HG02884 (cell line): ENCODE results near the gene ERICH6B.

ENCODE experiments used
- ATAC-seq: cut with Tn5 transposase; IDR thresholded peaks from one replicate; pipeline ENCODE4 v1.9.1; 2021; ENCODE audit warnings: mild to moderate bottlenecking, moderate library complexity; ENCODE audit not compliant: unreplicated experiment

The ERICH6B gene

DNA sequence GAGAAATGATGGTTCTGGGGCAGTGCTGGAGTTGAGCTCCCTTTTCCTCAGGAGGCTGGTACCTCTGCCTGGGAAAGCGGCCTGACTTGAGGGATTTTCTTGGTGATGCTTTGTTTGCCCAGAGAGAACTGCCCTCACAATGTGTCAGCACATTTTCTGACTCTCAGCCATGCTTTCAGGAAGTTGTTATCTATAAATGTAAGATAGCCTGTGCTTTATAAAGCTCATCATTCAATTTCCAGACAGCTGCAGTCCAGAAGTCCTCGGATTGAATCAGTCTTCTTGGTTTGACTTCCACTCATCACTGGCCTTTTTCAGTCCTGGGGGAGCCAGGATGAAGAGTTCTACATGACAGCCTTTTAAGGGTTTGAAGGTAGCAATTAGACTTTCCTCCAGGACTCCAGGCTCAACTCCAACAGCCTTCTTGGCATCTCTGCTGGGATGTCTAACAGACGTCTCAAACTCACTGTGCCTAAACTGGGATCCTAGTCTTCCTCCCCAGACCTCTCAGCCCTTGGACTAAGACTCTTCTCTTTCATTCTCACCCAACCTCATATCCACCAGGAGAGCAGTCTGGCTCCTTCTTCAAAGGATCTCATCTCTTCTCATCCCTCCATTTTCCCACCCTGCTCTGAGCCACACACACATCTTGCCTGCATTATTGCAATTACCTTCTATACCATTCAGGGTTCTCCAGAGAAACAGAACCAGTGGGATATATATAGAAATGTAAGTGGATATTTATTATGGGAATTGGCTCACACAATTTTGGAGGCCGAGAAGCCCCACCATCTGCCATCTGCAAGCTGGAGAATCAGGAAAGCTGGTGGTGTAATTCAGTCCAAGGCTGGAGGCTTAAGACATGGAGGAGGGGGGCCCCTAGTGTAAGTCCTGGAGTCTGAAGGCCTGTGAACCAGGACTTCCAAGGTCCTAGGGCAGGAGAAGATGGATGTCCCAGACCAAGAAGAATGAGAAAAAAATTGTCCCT lies 13.1 kb downstream of the ERICH6B start:
- ATAC-seq, result no peak

DNA sequence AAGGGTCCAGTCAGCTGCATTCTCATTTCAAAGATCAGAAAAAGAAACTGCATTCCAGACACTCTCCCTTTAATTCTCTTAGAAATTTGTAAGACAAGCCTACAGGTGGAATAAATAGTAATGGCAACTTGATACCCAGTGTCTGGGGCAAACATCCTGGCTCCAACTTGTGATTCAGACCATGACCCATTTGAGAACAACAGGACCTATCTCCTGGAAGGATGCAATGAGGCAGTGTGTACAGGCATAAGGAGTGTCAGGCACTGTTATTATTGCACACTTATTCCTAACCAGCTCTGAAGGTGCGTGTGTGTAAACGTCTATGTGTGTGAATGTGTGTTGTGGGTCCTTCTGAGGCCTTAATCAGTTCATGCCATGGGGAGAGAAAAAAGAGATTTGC lies 13.9 kb downstream of the ERICH6B start:
- no peak for ATAC-seq

GRCh38 chr13:45598597-45598996 lies 16.9 kb downstream of the ERICH6B start:
- ATAC-seq, result no peak

DNA sequence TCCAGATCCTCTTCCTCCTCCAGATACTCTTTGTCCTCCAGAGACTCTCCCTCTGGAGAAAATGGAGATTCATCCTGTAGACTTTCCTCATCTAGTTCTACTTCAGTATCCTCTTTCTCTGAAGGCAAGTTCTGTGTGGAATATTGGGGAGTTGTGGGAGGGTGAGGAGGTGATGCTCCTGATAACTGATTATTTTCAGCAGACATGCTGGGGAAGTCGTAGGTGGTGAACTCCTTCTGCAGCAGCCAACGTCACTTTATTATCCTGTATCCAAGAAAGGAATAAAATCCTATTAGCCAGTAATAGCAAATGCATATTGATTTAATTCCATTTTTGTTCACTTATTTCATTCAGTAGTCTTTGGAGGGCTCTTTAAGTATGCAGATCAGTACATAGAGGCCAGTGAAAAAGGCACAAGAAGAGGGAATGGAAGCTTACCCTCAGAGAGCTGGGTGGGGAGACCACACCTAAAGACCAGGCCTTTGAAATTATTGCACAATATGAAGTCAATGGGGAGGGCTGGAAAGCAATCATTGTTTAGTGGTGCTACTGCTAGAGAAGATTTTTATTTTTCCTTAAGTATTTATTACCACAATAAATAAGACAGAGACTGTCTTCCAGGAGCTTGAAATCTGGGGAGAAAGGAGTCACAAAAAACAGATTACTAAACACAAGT lies 18.6 kb downstream of the ERICH6B start:
- ATAC-seq, result no peak

DNA sequence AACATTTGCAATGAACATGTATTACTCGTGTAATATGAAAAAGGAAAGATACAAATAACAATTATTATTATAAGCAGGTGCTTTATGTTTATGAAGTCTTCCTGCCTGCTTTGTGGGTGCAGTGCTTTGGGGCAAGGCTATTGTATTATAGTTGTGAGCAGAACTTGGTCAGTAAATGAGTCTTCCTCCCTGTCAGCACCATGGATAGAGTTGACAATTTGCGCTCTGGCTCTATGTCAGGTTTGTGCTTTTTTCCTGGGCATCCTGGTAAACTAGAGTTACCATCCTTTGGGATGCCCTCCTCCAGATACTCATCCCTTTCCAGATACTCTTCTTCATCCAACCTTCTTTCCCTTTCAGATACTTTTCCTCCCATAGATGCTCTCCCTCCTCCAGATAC lies 19.6 kb downstream of the ERICH6B start:
- no peak for ATAC-seq

DNA sequence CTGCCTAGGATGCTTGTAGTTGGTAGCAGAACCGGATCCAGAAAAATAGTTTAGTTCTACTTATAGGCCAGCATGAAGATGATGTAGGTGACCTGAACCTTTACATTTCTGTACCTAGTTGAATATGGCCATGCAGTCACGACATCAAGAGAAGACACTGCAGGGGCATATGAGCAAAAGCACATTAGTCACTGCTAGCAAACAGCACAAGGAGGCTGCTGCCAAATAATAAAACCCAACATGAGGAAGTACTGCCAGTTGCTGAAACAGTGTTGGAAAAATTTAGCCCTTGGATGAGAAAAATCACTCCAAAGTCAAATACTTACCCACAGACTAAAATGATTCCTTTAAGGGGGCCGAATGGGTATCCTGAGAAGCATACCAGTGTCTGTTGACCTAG lies 20.8 kb downstream of the ERICH6B start:
- ATAC-seq, result no peak

GRCh38 chr13:45594227-45594626 lies 21.3 kb downstream of the ERICH6B start:
- ATAC-seq, result no peak

DNA sequence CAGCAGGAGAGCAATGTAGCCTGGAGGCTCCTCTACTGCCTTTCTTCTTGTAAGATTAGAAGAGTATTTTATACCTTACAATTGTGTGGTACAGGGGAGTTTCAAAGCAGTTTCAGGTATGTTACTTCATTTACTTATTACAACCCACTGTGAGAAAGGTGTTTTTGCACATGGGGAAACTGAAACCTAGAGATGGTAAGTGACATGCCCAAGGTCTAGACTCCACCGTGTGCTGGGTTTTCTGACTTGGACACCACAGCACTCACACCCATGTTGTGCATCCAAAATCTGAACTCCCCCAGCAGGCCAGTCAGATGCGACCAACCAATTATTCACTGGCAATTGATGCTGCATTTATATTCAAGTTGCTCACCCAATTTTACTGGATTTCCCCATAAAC lies 22.8 kb downstream of the ERICH6B start:
- peak; percentile 76 for ATAC-seq

- ATAC-seq, result no peak
These were observed 25.5 kb downstream of the ERICH6B start for GRCh38 chr13:45590066-45590465.

DNA sequence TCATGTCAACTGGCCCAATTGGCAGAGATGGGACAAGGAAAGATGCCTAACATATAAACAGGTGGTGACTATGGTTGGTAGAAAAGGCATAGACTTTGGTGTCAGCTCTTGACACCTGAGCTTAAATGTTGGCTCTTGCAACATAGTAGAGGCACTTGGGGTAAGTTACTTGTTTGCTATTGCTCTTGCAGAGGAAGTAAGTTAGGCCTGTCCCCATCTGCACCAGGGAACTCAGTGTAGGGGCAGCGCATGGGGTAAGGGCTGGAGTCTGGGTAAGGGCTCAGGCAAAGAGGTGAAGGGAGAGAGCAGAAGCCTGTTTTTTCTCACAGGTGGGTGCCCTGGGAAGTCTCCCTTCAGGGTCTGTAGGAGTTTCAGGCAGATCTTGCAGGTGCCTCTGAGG lies 27.6 kb downstream of the ERICH6B start:
- no peak for ATAC-seq

DNA sequence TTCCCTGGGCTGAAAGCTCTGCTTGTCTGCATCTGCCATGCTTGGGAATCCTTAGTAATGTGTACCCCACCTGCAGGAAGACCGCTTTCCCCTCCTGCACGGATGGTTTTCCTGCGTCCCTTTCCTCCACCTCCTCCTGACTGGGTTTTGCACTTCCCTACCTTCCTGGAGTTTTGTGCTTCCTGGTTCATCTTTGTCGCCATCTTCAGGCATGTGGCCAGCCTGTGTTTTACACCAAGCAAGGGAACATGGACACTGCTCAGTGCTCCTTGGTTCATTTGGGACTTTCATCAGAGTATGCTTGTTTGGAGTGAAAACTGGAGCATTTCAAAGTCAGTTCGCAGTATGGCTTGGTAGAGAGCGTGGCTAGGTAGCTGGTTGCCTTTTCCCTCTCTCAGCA lies 30.7 kb downstream of the ERICH6B start:
- ATAC-seq, result no peak

DNA sequence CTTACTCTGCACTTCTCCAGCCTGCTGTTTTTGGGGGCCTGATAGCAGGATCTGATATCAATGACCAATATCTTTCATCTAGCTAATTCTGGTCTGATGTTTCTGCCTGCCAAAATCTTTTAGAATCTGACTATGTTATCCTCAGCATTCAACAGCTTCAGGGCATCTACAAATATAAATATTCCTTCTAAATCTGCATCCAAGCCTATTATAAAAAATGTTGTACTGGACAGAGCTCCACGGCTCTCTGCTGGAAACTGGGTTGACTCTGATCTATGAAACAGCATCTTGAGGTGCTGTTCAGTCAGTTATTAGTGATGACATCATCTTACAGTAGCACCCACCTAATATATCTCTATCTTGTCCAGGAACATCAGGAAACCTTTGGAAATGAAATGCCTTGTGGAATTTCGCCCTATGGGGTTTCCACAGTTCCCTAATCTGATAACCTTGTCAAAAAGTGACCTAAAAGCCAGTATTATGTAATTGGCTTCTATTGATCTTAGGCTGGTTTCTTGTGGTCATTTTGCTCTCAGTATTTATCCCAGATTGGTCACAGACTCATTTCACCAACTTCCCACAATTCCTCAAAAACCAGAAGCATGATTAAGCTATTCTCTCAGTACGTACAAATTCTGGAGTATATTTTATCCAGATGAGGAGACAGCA lies 33.0 kb downstream of the ERICH6B start:
- ATAC-seq, result no peak

- no peak for ATAC-seq
These were observed 39.1 kb downstream of the ERICH6B start for GRCh38 chr13:45576466-45576865.

DNA sequence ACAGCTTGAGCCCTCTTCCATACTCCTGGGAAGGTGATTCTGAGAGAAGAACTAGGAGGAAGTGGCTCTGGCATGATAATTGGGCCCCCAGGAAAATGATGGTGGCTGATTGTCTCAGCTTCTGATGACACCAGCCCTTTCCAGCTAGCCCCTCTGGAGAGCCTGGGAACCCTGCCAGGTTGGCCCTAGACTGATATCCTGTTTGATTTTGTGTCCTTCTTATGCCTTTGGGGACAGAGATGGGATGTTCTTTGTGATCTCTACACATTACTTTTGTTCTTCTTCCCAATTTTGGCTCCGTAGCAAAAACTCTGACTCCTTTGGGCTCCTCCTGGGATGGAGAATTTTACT lies 39.7 kb downstream of the ERICH6B start:
- no peak for ATAC-seq

DNA sequence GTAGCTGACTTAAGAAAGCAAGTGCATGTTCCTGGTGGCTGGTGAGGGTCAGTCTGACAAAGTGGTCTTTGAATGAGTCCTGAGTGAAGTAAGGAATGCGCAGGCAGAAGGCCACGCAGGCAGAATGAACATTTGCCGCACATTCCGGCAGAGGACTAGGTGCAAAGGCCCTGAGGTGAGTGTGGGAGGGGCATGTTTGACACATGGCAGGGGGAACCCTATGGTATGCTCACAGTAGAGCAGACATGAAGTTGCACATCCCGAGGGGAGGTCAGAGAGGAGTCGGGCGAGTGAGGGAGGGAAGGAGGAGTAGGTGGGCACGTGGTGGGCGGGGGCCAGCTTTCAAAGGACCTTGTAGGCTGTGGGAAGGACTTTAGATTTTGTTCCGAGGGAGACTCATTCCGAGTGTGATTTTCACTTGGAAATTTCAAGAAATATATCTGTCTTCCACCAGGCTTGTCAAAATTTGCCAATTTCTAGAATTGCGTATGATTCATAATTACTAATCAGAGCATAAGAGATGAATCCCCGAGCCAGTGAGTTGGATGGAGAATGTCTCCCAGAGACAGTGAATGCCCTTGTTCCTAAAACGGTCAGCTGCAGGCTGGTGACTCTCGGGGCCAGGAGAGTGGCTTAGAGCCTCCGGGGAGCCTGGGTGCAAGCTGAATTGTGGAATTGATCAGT lies 40.3 kb downstream of the ERICH6B start:
- ATAC-seq, result no peak

DNA sequence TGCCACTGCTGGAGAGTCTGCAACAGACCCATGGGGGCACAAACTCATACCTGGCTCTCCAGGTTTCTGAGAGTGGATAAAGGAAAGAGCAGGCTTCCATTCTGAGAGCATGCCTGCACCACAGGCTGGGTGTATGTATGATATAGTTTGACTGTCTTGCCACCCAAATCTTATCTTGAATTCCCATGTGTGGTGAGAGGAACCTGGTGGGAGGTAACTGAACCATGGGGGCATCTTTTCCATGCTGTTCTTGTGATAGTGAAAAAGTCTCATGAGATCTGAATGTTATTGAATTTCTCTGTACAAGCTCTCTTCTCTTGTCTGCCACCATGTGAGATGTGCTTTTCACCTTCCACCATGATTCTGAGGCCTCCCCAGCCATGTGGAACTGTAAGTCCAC lies 50.2 kb downstream of the ERICH6B start:
- no peak for ATAC-seq

DNA sequence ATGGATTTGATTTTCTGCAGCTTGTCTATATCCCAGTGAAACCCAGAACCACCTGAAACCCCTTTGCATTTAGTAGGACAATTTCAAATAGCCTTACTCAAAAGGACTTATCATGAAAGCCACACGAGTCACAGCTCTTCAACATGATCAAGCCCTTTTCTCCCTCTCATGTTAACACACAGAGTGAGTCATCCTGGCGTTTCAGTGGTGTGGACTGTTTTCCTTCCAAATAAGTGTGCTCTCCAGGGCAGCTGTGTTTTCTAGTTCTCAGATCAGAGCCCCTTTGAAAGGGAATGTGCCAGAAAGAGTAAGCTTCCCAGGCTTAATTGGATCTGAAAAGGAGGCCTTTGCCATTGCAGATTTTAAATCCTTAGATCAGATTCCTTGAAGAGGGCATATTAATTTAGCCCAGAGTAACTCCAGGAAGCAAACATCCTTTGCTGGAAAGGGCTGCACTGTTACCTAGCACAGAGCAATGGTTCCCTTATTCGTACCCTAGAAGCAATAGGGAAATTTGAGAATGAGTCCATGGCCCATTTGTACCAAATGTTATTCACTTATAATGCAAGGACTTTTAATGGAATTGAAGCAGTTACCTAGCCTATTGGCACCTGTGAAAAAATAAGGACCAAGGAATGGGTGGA lies 51.3 kb downstream of the ERICH6B start:
- no peak for ATAC-seq

DNA sequence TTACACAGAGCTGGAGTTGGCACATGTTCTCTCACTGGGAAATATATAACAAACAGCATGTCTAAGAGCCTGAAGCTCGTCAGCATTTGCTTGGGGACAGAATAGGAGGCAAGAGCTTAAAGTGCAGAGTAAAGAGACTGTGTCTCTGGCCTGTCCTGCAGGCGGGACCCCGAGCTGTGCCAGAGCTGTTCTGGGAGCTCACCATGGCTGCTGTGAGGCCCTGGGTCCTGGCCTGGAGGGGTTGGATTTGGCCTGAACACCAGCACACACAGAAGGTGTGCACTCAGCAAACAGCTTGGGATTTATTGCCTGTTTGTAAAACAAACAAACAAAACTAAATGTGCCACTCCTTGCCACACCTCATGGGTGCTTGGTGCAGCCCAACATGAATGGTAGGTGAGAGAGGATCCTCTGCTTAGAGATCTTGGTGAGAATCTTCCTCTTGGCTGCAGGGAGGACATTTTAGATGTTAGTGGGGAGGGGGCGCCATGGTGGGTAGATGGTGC lies 60.9 kb downstream of the ERICH6B start:
- ATAC-seq, result no peak

- ATAC-seq, result no peak
These were observed 67.3 kb downstream of the ERICH6B start for GRCh38 chr13:45548281-45548680.

- no peak for ATAC-seq
These were observed 69.2 kb downstream of the ERICH6B start for GRCh38 chr13:45546410-45546765.
